HG03045 (cell line): Measurements from ENCODE around the gene SLC25A30.
"Not testable (repeated sequence)": the region's sequence is repeated elsewhere in the genome, so short reads cannot be mapped to it uniquely, and the experiment has no call there.

Source experiments
- ATAC-seq: cut with Tn5 transposase; IDR thresholded peaks from one replicate; pipeline ENCODE4 v1.9.1; 2021; ENCODE audit warnings: mild to moderate bottlenecking, moderate library complexity; ENCODE audit not compliant: unreplicated experiment

SLC25A30 gene

GRCh38 chr13:45393941-45394570 lies 24.1 kb downstream of the SLC25A30 start:
- no peak for ATAC-seq

GRCh38 chr13:45392811-45393210 lies 25.4 kb downstream of the SLC25A30 start:
- no peak for ATAC-seq

- no peak for ATAC-seq
These were observed 26.2 kb downstream of the SLC25A30 start for GRCh38 chr13:45391926-45392325.

- ATAC-seq: not testable (repeated sequence)
These were observed 27.0 kb downstream of the SLC25A30 start for GRCh38 chr13:45391128-45391527.

- not testable (repeated sequence) for ATAC-seq
These were observed 27.8 kb downstream of the SLC25A30 start for GRCh38 chr13:45390348-45390747.

GRCh38 chr13:45388664-45389063 lies 29.5 kb downstream of the SLC25A30 start:
- no peak for ATAC-seq

GRCh38 chr13:45386892-45387575 lies 31.1 kb downstream of the SLC25A30 start:
- not testable (repeated sequence) for ATAC-seq

- no peak for ATAC-seq
These were observed 32.1 kb downstream of the SLC25A30 start for GRCh38 chr13:45385907-45386553.

- ATAC-seq: no peak
These were observed 32.9 kb downstream of the SLC25A30 start for GRCh38 chr13:45385320-45385719.

- ATAC-seq: no peak
These were observed 33.5 kb downstream of the SLC25A30 start for GRCh38 chr13:45384474-45385174.

GRCh38 chr13:45382739-45383138 lies 35.4 kb downstream of the SLC25A30 start:
- not testable (repeated sequence) for ATAC-seq

- ATAC-seq: no peak
These were observed 37.0 kb downstream of the SLC25A30 start for GRCh38 chr13:45381196-45381595.

GRCh38 chr13:45380708-45381107 lies 37.5 kb downstream of the SLC25A30 start:
- ATAC-seq: not testable (repeated sequence)

- not testable (repeated sequence) for ATAC-seq
These were observed 38.7 kb downstream of the SLC25A30 start for GRCh38 chr13:45379516-45379915.

GRCh38 chr13:45378786-45379185 lies 39.4 kb downstream of the SLC25A30 start:
- ATAC-seq: not testable (repeated sequence)

GRCh38 chr13:45377314-45377713 lies 40.9 kb downstream of the SLC25A30 start:
- ATAC-seq: not testable (repeated sequence)

- ATAC-seq: not testable (repeated sequence)
These were observed 41.5 kb downstream of the SLC25A30 start for GRCh38 chr13:45376651-45377050.

- ATAC-seq: no peak
These were observed 43.3 kb downstream of the SLC25A30 start for GRCh38 chr13:45374917-45375316.

GRCh38 chr13:45373162-45373547 lies 45.0 kb downstream of the SLC25A30 start:
- no peak for ATAC-seq

GRCh38 chr13:45372189-45373161 lies 45.7 kb downstream of the SLC25A30 start:
- no peak for ATAC-seq
